Bronchus fibroblast of lung (primary cell): Measurements from ENCODE around the gene RAB24. TPM values are rescaled to one million over a fixed set of nuclear protein-coding genes. Genes with fewer than 3 reads are reported as not detected.

Experiments
- total RNA-seq: library from RNA; depleted of rRNA; stranded (reverse); fragments of >200 nt; gene quantifications from 2 replicates; pipeline ENCODE4 v1.2.3, GENCODE V29; 2015

Gene RAB24
- total RNA-seq = 21.5 and 22.0 TPM in 2 replicates

DNA sequence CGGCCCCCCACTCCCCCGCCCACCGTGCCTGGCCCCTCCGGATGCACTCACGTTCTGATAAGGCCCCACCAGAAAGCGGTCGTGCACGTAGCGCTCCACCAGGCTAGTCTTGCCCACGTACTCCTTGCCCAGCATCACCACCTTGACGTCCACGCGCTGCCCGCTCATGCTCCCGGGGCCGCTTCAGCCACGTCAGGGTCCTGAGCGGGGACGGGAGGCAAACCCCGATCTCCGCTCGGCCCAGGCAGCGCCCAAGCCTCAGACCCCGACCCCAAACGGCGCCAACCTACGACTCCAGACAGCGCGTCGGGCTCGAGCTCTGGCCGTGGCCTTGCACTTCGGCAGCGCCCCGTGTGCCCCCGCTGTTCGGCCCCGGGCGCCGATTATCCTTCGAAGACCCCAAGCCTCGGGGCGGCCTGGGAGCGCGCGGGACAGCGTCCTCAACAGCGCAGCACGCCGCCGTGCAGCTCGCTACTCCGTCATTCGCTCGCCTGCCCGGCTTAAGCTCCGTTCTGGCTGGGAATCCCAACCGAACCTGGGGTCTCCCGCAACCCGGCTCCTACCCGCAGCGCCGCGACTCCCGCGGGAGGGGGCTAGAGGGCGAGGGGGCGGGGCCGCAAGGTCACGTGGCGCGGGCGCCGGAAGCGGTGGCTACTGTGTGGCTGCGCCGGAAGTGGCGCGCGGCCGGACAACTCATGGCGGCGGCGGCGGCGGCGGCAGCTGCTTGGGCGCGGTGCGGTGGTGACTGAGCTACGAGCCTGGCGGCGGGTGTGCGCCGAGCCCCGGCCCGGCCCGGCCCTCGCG lies at the start of gene RAB24, which contains the start of gene PRELID1:
Gene RAB24, minus strand, starts transcription at position 599 of the 804 bp plus-strand sequence. Its CDS starts 431 bp downstream, at position 168.
Gene PRELID1, plus strand, starts transcription at position 679 of the 804 bp plus-strand sequence. CDS start 187 bp downstream, outside the sequence.

DNA sequence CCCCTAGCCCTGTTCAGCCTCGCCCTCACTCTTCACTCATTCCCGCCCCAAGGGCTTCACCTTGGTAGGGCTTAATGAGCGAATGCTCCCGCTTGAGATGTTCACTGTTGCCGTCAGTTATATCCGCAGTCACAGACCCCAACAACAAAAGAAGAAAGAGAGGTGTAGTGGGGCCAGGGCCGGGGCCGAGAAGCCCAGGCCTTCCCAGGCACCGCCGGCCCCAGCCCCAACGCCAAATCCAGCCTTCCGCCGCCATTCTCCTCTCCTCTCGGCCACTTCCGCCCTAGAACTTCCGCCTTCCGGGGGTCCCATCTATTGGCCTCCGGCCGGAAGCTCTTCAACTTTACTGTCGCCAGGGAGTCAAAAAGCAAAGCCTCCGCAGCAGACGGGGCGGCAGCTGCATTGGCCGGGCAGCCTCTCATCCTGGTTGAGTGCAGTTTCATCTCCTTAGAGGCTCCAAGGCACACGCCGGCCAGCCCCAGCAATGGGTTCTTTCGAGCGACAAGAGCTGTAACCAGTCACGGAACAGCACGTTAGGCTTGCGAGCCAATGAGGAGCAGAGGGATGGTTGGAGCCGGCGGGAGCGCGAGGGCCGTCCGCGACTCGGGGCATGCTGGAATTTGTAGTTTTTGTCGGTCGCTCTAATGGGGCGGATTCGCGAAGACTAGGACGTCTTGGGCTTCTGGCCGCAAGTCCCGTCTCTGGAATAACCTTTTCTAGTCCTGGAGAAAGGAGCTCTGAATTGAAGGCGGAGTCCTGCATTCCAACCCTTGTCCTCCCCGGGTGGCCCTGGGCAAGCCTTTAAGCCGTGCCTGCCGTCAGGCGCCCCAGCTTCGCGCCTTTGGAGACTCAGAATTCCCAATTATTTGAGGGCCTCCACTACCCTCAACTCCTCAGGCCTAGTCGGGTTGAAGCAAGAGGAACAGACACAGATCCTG lies 48.1 kb upstream of the RAB24 start, which contains the start of gene LMAN2:
Gene LMAN2, minus strand, starts transcription at position 277 of the 938 bp plus-strand sequence. Its CDS starts 21 bp downstream, at position 256.

DNA sequence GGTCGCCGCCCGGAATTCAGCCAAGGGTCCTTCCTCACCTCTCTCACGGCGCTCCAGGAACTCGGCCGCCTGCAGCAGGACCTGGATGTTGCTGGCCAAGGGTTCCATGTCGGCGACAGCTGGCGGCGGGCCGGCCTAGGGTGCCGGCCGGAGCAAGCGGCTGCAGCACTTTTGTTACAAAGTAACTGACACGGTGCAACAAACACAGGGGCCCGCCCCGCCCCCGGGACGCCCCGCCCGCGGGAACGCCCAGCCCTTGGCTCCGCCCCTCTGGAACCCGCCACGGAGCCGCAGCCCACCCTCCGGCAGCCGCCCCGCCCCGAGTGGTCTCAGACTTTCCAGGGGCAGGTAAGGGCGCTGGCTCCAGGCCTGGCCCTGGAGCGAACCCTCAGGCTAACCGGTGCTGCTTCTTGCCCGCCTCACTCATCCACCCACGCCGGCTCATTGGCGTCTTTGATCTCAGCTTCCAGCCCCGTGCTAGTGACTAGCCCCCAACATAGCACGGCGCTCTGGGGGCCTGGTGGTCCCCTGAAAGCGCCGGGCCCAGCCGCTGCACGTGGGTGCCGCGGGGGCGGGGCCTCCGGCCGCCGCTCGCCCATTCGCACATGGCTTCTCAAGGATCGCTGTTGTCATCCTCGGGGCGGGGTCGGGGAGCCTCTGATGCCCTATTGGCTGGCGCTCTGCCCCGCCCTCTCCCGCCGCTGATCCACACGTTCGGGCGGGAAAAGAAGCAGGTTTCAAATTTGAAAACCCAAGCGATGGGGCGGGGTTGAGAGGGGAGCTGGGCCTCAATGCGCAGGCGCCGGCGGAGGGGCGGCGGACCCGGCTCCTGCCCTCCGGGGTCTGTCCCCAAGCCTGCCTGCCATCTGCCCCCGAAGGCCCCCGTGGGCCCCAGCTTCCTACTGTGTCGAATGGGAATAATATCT lies 8.5 kb upstream of the RAB24 start, which contains the start of gene MXD3:
Gene MXD3, minus strand, starts transcription at position 176 of the 926 bp plus-strand sequence. Its CDS starts 68 bp downstream, at position 108.

Other genes with a start within 250 kb of the RAB24 start
- gene FGFR4, start 216.8 kb downstream of the RAB24 start, total RNA-seq = 8.8 and 9.1 TPM in 2 replicates
- gene NSD1, start 169.9 kb downstream of the RAB24 start, total RNA-seq = 14.0 and 15.6 TPM in 2 replicates
- gene PRELID1, start 80 bp upstream of the RAB24 start, total RNA-seq = 230 and 248 TPM in 2 replicates
- gene MXD3, start 8.2 kb upstream of the RAB24 start, total RNA-seq = 81.2 and 89.0 TPM in 2 replicates
- 253 and 263 TPM in 2 replicates for gene LMAN2, start 47.9 kb upstream of the RAB24 start, total RNA-seq
- gene RGS14, start 54.2 kb upstream of the RAB24 start, total RNA-seq = 5.1 and 13.1 TPM in 2 replicates
- not detected in 2 replicates for gene SLC34A1, start 80.7 kb upstream of the RAB24 start, total RNA-seq
- gene PFN3, start 96.9 kb upstream of the RAB24 start, total RNA-seq = not detected in 2 replicates
- gene F12, start 105.8 kb upstream of the RAB24 start, total RNA-seq = 0.74 and 1.0 TPM in 2 replicates
- 31.7 and 34.5 TPM in 2 replicates for gene GRK6, start 123.0 kb upstream of the RAB24 start, total RNA-seq
- gene PRR7, start 143.1 kb upstream of the RAB24 start, total RNA-seq = 15.9 and 21.5 TPM in 2 replicates
- 224 and 238 TPM in 2 replicates for gene DBN1, start 169.9 kb upstream of the RAB24 start, total RNA-seq
- 198 and 220 TPM in 2 replicates for gene PDLIM7, start 193.9 kb upstream of the RAB24 start, total RNA-seq
- 0.17 and 0.74 TPM in 2 replicates for gene DOK3, start 206.1 kb upstream of the RAB24 start, total RNA-seq
- 136 and 137 TPM in 2 replicates for gene DDX41, start 213.2 kb upstream of the RAB24 start, total RNA-seq